Stimulated activated naive CD4-positive, alpha-beta T cell treated with Interleukin-2 at 50 U/mL for 16 hours (primary cell): ENCODE data around the gene LIMA1.

ENCODE experiments used
- DNase-seq: peaks from one replicate; lab custom pipeline; 2025; lab: John Stamatoyannopoulos, UW

Gene LIMA1

GRCh38 chr12:50217202-50217601, 66.1 kb downstream of the LIMA1 start:
- no peak for DNase-seq

GRCh38 chr12:50215033-50215432, 68.3 kb downstream of the LIMA1 start:
- no peak for DNase-seq

GRCh38 chr12:50214018-50214417, 69.3 kb downstream of the LIMA1 start:
- no peak for DNase-seq

GRCh38 chr12:50213439-50213838, 69.9 kb downstream of the LIMA1 start:
- DNase-seq, result no peak

GRCh38 chr12:50212071-50212467, 71.3 kb downstream of the LIMA1 start:
- DNase-seq, result no peak

- no peak for DNase-seq
Measured at GRCh38 chr12:50211392-50212070, 71.8 kb downstream of the LIMA1 start.

GRCh38 chr12:50207424-50207823, 75.9 kb downstream of the LIMA1 start:
- DNase-seq, result no peak

- no peak for DNase-seq
Measured at GRCh38 chr12:50205648-50206047, 77.7 kb downstream of the LIMA1 start.

- no peak for DNase-seq
Measured at GRCh38 chr12:50203691-50204090, 79.6 kb downstream of the LIMA1 start.

- no peak for DNase-seq
Measured at GRCh38 chr12:50201987-50202521, 81.3 kb downstream of the LIMA1 start.

- no peak for DNase-seq
Measured at GRCh38 chr12:50200552-50201273, 82.6 kb downstream of the LIMA1 start.

GRCh38 chr12:50198829-50199228, 84.5 kb downstream of the LIMA1 start:
- no peak for DNase-seq

GRCh38 chr12:50197297-50197727, 86.0 kb downstream of the LIMA1 start:
- no peak for DNase-seq

GRCh38 chr12:50196537-50196936, 86.8 kb downstream of the LIMA1 start:
- DNase-seq, result no peak

- no peak for DNase-seq
Measured at GRCh38 chr12:50195832-50196231, 87.5 kb downstream of the LIMA1 start.

- no peak for DNase-seq
Measured at GRCh38 chr12:50192908-50193307, 90.4 kb downstream of the LIMA1 start.

GRCh38 chr12:50192236-50192635, 91.1 kb downstream of the LIMA1 start:
- DNase-seq, result no peak

- no peak for DNase-seq
Measured at GRCh38 chr12:50190859-50191258, 92.5 kb downstream of the LIMA1 start.

- peak; percentile 8 for DNase-seq
Measured at GRCh38 chr12:50188875-50189575, 94.3 kb downstream of the LIMA1 start.

GRCh38 chr12:50188241-50188781, 95.0 kb downstream of the LIMA1 start:
- DNase-seq, result no peak

GRCh38 chr12:50187084-50187900, 96.0 kb downstream of the LIMA1 start:
- peak; percentile 39 for DNase-seq

- DNase-seq, result no peak
Measured at GRCh38 chr12:50186681-50187080, 96.6 kb downstream of the LIMA1 start.
